Left kidney (tissue), 2 donors: ENCODE data around the gene RIN1. TPM values are rescaled to one million over a fixed set of nuclear protein-coding genes. Genes with fewer than 3 reads are reported as not detected.
A peak's percentile ranks its signal among the peaks of the same experiment; 100 is the strongest.

Source experiments
- DNase-seq: peaks from one replicate; pipeline ENCODE4 v3.0.0-alpha.2; 2013
- polyA plus RNA-seq: library from polyadenylated mRNA; unstranded; fragments of 120-200 nt; gene quantifications from one replicate; pipeline ENCODE4 v1.2.1, GENCODE V29; 2013; ENCODE audit not compliant: insufficient read length

The RIN1 gene
- polyA plus RNA-seq, 1 donor: 1.6 TPM

DNA sequence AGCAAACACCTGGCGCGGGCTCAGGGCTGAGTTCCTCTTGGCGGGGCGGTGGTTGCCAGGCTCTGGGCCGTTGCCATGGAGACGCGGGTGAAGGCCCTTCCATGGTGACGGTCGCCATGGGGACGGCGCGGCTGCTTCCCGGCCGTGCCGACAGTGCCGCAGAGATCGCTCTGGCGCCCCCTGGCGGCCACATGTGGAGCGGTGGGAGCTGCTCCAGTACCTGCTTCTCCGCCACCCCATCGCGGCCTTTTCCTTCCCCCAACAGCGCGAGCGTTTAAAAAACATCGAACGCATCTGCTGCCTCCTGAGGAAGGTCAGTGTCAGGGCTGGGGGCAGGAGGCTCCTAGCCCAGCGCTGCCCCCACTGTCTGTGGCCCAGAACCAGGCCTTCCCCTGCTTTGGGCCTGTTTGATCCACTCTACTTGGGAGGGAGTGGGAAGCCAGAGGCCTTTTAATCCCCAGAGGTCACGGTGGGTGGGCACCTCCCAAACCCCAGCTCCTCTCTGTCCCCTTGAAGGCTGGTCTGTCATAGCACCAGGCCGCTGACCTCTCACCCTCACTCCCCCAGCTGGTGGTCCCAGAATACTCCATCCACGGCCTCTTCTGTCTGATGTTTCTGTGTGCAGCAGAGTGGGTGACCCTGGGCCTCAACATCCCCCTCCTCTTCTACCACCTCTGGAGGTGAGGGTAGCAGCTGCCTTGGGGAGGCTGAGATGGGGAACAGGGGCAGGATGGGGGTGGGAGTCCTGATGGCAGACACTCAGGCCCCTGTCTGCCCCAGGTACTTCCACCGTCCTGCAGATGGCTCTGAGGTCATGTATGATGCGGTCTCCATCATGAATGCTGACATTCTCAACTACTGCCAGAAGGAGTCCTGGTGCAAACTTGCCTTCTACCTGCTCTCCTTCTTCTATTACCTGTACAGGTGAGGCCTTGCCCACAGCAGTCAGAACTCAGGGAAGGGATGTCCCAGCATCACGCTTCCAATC lies 53.5 kb downstream of the RIN1 start:
- DNase-seq: peak; percentile 95

Other genes with a start within 250 kb of the RIN1 start
- gene KLC2, start 78.7 kb downstream of the RIN1 start, polyA plus RNA-seq: 21.2 TPM
- gene RAB1B, start 67.8 kb downstream of the RIN1 start, polyA plus RNA-seq: 108 TPM
- 5.4 TPM for gene CNIH2, start 58.3 kb downstream of the RIN1 start, polyA plus RNA-seq
- gene YIF1A, start 47.3 kb downstream of the RIN1 start, polyA plus RNA-seq: 49.2 TPM
- not detected for gene TMEM151A, start 44.5 kb downstream of the RIN1 start, polyA plus RNA-seq
- 52.2 TPM for gene CD248, start 19.4 kb downstream of the RIN1 start, polyA plus RNA-seq
- 29.6 TPM for gene BRMS1, start 8.7 kb upstream of the RIN1 start, polyA plus RNA-seq
- gene B4GAT1, start 11.2 kb upstream of the RIN1 start, polyA plus RNA-seq: 43.6 TPM
- 20.7 TPM for gene SLC29A2, start 35.3 kb upstream of the RIN1 start, polyA plus RNA-seq
- gene NPAS4, start 84.6 kb upstream of the RIN1 start, polyA plus RNA-seq: 0.55 TPM
- 67.5 TPM for gene MRPL11, start 102.4 kb upstream of the RIN1 start, polyA plus RNA-seq
- 4.9 TPM for gene PELI3, start 130.5 kb upstream of the RIN1 start, polyA plus RNA-seq
- 24.3 TPM for gene DPP3, start 144.0 kb upstream of the RIN1 start, polyA plus RNA-seq
- 93.0 TPM for gene BBS1, start 174.2 kb upstream of the RIN1 start, polyA plus RNA-seq
- 8.4 TPM for gene ZDHHC24, start 209.6 kb upstream of the RIN1 start, polyA plus RNA-seq
- 1.1 TPM for gene ACTN3, start 210.5 kb upstream of the RIN1 start, polyA plus RNA-seq
- gene CTSF, start 232.2 kb upstream of the RIN1 start, polyA plus RNA-seq: 99.0 TPM